ENCODE results near the gene NAT10. TPM values are rescaled to one million over a fixed set of nuclear protein-coding genes. Genes with fewer than 3 reads are reported as not detected.

Gene NAT10
- total RNA-seq, 2 experiments from 2014 or later: 142 to 147 TPM

DNA sequence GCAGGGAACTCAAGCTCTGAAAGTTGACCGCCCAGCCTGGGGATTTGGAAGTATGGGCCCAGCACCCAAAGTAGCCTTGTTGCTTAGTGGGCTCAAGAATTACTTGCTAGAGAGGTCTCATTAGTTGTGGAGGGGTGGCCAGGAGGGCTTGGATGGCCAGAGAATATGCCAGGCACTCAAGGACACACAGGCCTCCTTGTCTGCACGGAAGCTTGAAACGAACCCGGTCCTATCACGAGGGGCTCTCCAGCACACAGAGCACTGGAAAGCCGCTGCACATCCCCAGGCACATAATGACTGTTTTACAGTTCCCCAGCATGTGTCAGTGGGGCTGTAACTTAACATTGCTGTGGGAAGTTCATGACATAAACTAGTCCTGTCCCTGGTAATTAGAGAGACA, 55.9 kb downstream of the NAT10 start:
- intact Hi-C loops (cut with DNase I, micrococcal nuclease): no loop called here
- H3K27ac Mint-ChIP-seq: no peak overlapping the region
- ChIA-PET CTCF (no interaction called here), POLR2A (interaction anchor here (0.7 kb wide), 1 partner anchor 489 kb away, joined by 4 read pairs; no protein-coding TSS in a partner anchor)
- H3K27me3 Mint-ChIP-seq: no peaks in the 10 kb centered on the region
- peaks cover 5% of the 10 kb centered on the region for H3K4me1 Mint-ChIP-seq
- DNase-seq: no peak
- H3K4me3 Mint-ChIP-seq: no peak overlapping the region
- ATAC-seq: no peak
- no peaks in the 10 kb centered on the region for H3K9me3 Mint-ChIP-seq (ENCODE audit: low read depth)
- peaks cover 8% of the 10 kb centered on the region for H3K36me3 Mint-ChIP-seq (ENCODE audit: low read depth)

DNA sequence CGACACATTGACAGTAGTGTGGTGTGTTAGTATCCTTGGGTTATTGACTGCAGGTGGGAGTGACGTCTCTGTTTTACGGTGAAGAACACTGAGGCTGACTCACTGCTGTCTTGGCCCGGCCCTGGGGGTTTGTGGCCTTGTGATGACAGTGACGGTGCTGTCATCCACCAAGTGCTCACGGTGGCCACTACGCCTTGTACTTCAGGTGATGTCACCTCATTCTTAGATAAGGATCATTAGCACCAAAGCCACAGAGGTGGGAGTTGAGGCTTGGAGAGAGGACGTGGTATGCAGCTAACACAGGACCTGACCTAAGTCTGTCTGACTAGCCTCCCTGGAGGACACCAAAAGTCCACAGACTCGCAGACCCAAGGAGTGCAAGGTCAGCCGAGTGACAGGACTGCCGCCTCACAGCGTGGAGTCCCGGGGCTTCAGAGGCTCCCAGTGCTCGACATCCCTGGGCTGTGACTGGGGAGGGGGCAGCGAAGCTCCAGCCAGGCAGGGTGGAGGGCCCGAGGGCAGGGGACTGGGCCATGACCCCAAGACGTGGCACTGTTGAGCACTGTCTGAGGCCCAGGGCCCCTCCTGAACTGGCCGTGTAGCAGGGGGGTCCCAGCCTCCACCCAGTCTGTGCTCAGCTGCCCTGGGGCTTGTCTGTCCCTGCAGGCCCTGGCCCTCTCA, 56.5 kb downstream of the NAT10 start:
- peaks cover 8% of the 10 kb centered on the region for H3K36me3 Mint-ChIP-seq (ENCODE audit: low read depth)
- no peak overlapping the region for H3K27ac Mint-ChIP-seq
- ATAC-seq (peak; percentile 80), DNase-seq (peak; percentile 62)
- H3K27me3 Mint-ChIP-seq: no peaks in the 10 kb centered on the region
- H3K4me3 Mint-ChIP-seq: no peak overlapping the region
- intact Hi-C loops (cut with DNase I, micrococcal nuclease): no loop called here
- H3K4me1 Mint-ChIP-seq: peaks cover 5% of the 10 kb centered on the region
- no peaks in the 10 kb centered on the region for H3K9me3 Mint-ChIP-seq (ENCODE audit: low read depth)
- ChIA-PET CTCF (interaction anchor here (0.6 kb wide), 1 partner anchor 72 kb away, joined by 3 read pairs; no protein-coding TSS in a partner anchor), POLR2A (interaction anchor here (0.7 kb wide), 1 partner anchor 489 kb away, joined by 4 read pairs; no protein-coding TSS in a partner anchor)

DNA sequence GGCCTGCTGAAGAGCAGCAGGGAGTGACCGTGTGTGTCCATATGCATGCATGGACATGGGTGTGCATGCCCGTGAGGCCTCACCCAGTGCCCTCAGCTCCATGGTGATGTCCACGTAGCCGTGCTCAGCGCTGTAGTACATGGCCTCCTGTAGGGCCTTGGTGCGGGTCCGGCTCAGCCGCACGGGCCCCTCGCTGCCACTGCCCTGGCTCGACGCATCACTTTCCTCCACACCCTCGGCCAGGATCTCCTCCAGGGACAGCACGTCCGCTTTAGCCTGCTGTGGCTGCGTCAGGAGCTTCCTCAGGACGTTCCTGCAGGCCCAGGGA, 57.0 kb downstream of the NAT10 start:
- intact Hi-C loops (cut with DNase I, micrococcal nuclease): no loop called here
- peaks cover 5% of the 10 kb centered on the region for H3K4me1 Mint-ChIP-seq
- no peaks in the 10 kb centered on the region for H3K9me3 Mint-ChIP-seq (ENCODE audit: low read depth)
- no peaks in the 10 kb centered on the region for H3K27me3 Mint-ChIP-seq
- ChIA-PET CTCF (interaction anchor here (0.6 kb wide), 1 partner anchor 71 kb away, joined by 3 read pairs; no protein-coding TSS in a partner anchor), POLR2A (no interaction called here)
- no peak for DNase-seq
- ATAC-seq: no peak
- H3K36me3 Mint-ChIP-seq (ENCODE audit: low read depth): peaks cover 8% of the 10 kb centered on the region
- H3K27ac Mint-ChIP-seq: no peak overlapping the region
- H3K4me3 Mint-ChIP-seq: no peak overlapping the region

DNA sequence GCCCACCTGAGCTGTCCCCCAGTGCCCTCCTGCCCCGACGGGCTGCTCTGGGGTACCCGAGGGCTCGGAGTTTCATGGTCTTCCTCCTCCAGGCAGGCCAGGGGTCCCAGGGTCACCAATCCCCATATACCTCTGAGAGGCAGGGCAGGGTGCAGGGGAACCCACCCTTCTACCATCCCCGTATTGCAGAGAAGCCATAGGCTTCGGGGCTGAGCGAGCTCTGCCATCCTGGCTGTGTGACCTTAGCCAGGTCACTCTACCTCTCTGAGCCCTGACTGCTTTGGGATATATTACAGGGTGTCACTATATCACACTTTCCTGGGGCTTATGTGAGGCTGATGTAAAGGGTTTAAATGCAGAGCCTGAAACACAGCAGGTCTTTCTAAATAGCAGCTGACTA, 57.4 kb downstream of the NAT10 start:
- intact Hi-C loops (cut with DNase I, micrococcal nuclease): no loop called here
- H3K36me3 Mint-ChIP-seq (ENCODE audit: low read depth): peaks cover 8% of the 10 kb centered on the region
- no peak overlapping the region for H3K27ac Mint-ChIP-seq

DNA sequence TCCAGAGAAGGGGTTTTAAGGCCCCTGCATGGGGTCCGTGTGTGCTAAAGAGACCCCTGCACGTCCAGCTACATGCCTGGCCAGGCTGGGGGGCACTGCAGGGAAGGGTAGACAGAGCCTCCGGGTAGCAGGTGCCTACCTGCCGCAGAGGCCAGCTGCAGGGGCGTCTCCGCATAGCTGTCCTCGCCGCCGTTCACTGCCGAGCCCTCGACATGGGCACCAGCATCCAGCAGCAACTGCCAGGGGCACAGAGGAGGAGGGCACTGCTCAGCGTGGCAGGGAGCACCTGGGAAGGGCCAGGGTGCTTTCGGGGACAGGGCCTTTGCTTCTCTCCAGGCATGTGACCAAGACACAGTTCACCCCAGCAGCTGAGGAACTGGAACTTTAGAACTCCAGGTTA, 59.7 kb downstream of the NAT10 start:
- Mint-ChIP-seq H3K27ac (no peak overlapping the region), H3K36me3 (ENCODE audit: low read depth) (peaks cover under 1% of the 10 kb centered on the region), H3K4me3 (no peak overlapping the region), H3K4me1 (no peaks in the 10 kb centered on the region), H3K9me3 (ENCODE audit: low read depth) (no peaks in the 10 kb centered on the region), H3K27me3 (no peaks in the 10 kb centered on the region)
- intact Hi-C loops (cut with DNase I, micrococcal nuclease): no loop called here
- ChIA-PET POLR2A (no interaction called here), CTCF (interaction anchor here (1.7 kb wide), 1 partner anchor 9 kb away, joined by 6 read pairs; no protein-coding TSS in a partner anchor)
- DNase-seq (no peak), ATAC-seq (no peak)

More for the DNA sequence above, 57.4 kb downstream of the NAT10 start:
- DNase-seq (no peak), ATAC-seq (no peak)
- ChIA-PET POLR2A (no interaction called here), CTCF (no interaction called here)
- Mint-ChIP-seq H3K4me3 (no peak overlapping the region), H3K27me3 (no peaks in the 10 kb centered on the region), H3K4me1 (peaks cover 5% of the 10 kb centered on the region), H3K9me3 (ENCODE audit: low read depth) (no peaks in the 10 kb centered on the region)

DNA sequence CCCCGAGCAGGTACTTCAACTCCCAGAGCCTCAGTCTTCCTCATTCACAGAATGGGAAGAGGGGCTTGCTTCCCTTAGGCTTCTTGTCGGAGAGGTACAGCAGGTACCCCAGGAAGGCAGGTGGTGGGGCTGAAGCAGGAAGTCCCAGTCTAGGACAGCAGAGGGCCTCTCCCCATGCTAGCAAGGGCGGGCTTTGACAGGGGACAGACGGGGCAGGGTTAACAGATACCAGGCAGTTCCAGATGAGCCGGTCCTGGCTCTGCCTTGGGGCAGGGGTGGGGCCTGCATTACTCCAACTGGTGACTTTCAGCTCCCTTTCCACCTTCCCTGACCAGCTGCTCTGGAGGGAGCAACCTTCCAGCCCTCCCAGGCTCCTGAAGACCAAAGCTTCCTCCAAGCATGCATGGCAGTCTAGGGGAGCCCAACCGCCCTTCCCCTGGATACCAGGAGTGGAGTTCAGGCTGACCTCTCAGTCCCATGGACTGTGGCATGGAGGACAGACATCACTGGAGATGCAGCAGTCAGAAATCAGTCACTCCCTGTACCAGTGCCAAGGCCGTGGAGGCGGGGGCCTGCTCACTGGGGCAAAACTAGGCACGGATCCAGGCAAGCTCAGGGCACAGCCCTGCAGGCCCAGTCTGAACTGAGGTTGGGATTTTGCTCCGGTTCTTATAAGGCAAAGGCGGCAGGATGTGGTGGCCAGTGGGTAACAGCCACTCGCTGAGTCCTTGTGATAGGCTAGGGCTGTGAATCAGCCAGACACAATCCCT, 60.5 kb downstream of the NAT10 start:
- H3K4me1 Mint-ChIP-seq: no peaks in the 10 kb centered on the region
- no peak overlapping the region for H3K4me3 Mint-ChIP-seq
- intact Hi-C loops (cut with DNase I, micrococcal nuclease): no loop called here
- H3K36me3 Mint-ChIP-seq (ENCODE audit: low read depth): no peaks in the 10 kb centered on the region
- H3K27me3 Mint-ChIP-seq: no peaks in the 10 kb centered on the region
- H3K27ac Mint-ChIP-seq: no peak overlapping the region
- ATAC-seq (no peak), DNase-seq (no peak)
- ChIA-PET CTCF (interaction anchor here (0.9 to 1.7 kb wide), 2 partner anchors 9 to 10 kb away, joined by 3 to 6 read pairs; no protein-coding TSS in a partner anchor), POLR2A (interaction anchor here (0.7 kb wide), 1 partner anchor 12 kb away, joined by 4 read pairs; no protein-coding TSS in a partner anchor)
- no peaks in the 10 kb centered on the region for H3K9me3 Mint-ChIP-seq (ENCODE audit: low read depth)

DNA sequence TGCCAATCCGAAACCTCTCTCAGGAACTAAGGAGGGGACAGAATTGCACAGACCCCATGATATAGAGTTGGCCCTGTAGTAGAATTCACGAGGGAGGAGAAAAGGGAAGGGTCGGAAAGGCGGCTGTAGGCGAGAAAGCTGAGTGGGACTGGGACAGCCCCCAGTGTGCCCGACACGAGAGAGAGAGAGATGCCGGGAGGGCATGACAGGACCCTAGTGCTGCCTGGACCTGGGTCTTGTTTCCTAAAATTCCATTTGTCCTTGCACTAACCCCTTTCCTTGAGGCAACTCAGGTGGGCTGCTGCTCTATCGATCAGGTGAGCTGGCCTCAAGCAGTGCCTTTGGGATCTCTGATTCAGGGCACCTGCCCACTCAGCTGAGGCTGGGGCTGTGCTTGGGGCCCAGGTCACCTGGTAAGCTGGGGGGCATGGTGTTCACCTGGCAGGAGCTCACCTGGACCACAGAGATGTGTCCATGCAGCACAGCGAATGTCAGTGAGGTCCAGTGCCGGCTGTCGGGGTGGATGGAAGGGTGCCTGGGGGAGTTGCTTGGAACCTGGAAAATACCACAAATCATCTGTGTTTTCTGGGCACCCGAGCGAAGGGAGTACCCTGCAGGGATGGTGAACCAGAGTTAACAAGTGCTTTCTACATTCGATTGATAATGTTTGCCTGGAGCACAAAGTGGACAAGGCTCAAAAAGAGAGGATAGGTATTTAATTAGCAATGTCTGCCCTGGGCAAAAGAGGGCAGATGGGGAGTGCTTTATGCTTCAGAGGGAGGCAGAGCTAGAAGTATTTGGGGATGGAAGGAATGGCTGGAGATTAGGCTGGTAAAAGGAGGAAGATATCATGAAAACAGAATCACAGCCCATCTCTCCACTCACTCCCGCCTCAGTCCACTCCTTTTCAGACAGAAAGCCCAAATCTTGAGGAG, 61.6 kb downstream of the NAT10 start:
- H3K4me1 Mint-ChIP-seq: no peaks in the 10 kb centered on the region
- ATAC-seq: no peak
- no peak overlapping the region for H3K4me3 Mint-ChIP-seq
- H3K9me3 Mint-ChIP-seq (ENCODE audit: low read depth): no peaks in the 10 kb centered on the region
- DNase-seq: no peak
- ChIA-PET POLR2A (no interaction called here), CTCF (interaction anchor here (0.9 to 1.6 kb wide), 2 partner anchors 11 to 190 kb away, joined by 3 to 6 read pairs; no protein-coding TSS in a partner anchor)
- no peaks in the 10 kb centered on the region for H3K27me3 Mint-ChIP-seq
- no peak overlapping the region for H3K27ac Mint-ChIP-seq
- intact Hi-C loops (cut with DNase I, micrococcal nuclease): no loop called here
- H3K36me3 Mint-ChIP-seq (ENCODE audit: low read depth): no peaks in the 10 kb centered on the region

DNA sequence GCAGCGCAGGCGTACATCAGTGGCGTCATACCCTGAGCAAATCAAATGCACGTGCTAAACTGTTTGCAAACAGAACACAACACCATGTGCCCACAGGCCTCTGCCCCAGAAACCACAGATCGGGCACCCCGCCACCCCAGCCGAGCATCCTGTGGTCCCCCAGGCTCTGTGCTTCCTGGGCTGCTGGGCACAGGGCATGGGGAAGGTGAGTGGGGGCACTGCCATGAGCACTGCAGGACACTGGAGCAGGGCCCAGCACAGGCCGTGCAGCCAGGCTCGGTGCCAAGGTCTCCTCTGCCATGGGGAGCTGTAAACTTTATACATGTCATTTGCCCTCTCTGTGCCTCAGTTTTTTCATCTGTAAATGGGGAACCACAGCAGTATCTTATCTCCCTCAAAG, 62.5 kb downstream of the NAT10 start:
- CTCF ChIA-PET: interaction anchor here (0.6 to 1.6 kb wide), 4 partner anchors 8 to 189 kb away, joined by 4 to 6 read pairs (median 4); no protein-coding TSS in a partner anchor
- intact Hi-C loops (cut with DNase I, micrococcal nuclease): no loop called here

DNA sequence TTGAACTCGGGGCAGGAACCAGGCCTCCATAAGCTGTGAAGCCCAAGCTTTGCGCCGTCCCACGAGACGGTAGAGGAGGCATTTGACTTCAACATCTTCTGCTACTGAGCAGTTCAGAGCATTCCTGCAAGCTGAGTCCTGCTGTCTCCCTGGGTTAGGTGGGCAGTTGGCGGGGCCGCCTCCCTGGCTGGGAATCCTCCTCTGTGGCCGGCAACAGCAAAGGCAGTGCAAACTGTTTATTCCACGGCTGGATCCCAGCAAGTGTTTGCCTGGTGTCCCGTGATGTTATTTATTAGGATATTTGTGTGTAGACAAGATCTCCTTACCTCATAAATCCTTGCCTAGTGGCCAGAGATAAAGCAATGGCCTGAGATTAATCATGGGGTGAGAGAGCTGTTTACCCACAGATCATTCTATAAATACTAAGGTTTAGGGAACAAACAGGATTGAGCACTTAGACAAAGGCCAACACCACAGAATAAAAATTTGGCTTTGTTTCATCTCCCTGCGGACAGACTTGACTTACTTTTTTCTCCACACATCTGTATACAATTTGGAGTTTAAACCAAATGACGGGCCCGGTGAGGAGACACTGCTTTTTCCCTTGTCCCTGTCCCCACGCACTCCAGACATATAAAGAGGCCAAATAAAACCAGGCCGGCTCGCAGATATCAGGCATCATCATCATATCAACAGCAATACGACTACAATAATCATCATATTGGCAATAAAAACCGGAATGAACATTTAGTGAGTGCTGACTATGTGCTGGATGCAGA, 63.4 kb downstream of the NAT10 start:
- H3K36me3 Mint-ChIP-seq (ENCODE audit: low read depth): no peaks in the 10 kb centered on the region
- no peak overlapping the region for H3K4me3 Mint-ChIP-seq
- no peaks in the 10 kb centered on the region for H3K9me3 Mint-ChIP-seq (ENCODE audit: low read depth)
- H3K4me1 Mint-ChIP-seq: no peaks in the 10 kb centered on the region
- ChIA-PET CTCF (interaction anchor here (0.6 to 1.6 kb wide), 3 partner anchors 12 to 188 kb away, joined by 3 to 6 read pairs (median 4); no protein-coding TSS in a partner anchor), POLR2A (no interaction called here)
- no peak overlapping the region for H3K27ac Mint-ChIP-seq
- DNase-seq (no peak), ATAC-seq (no peak)
- H3K27me3 Mint-ChIP-seq: no peaks in the 10 kb centered on the region
- intact Hi-C loops (cut with DNase I, micrococcal nuclease): no loop called here

More for the DNA sequence above, 62.5 kb downstream of the NAT10 start:
- no peak overlapping the region for H3K27ac Mint-ChIP-seq
- H3K9me3 Mint-ChIP-seq (ENCODE audit: low read depth): no peaks in the 10 kb centered on the region
- H3K36me3 Mint-ChIP-seq (ENCODE audit: low read depth): no peaks in the 10 kb centered on the region
- no peaks in the 10 kb centered on the region for H3K4me1 Mint-ChIP-seq
- ATAC-seq (no peak), DNase-seq (no peak)
- H3K27me3 Mint-ChIP-seq: no peaks in the 10 kb centered on the region
- POLR2A ChIA-PET: no interaction called here
- no peak overlapping the region for H3K4me3 Mint-ChIP-seq

DNA sequence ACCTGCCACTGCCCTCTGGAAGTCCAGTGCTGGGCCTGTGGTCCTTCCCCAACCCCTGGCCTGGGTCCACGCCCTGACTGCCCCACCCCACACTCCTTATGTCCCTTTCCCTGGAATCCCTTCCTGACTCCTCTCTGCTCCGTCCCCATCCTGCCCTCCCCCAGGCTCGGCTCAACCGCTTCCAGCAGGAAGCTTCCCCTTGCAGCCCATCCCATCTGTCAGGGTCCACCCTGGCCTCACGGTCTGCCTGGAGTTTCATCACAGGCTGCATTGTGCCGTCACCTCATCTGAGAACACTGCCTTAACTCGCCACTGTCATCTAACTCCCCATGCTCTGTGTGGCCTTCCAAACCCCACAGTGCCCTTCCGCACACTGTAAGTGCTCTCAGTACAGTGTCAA, 64.3 kb downstream of the NAT10 start:
- Mint-ChIP-seq H3K27me3 (no peaks in the 10 kb centered on the region), H3K9me3 (ENCODE audit: low read depth) (no peaks in the 10 kb centered on the region), H3K4me3 (no peak overlapping the region), H3K4me1 (no peaks in the 10 kb centered on the region), H3K36me3 (ENCODE audit: low read depth) (no peaks in the 10 kb centered on the region), H3K27ac (no peak overlapping the region)
- ChIA-PET CTCF (interaction anchor here (0.6 to 1.4 kb wide), 4 partner anchors 11 to 286 kb away, joined by 3 to 4 read pairs (median 3); partner anchors contain the start of gene ABTB2), POLR2A (no interaction called here)
- intact Hi-C loops (cut with DNase I, micrococcal nuclease): loop anchor here (5.0 to 10.0 kb wide), 3 partner anchors 295 to 323 kb away; no protein-coding TSS in a partner anchor
- ATAC-seq: no peak
- no peak for DNase-seq
